ENCODE results near the gene TP53AIP1.
A peak's percentile ranks its signal among the peaks of the same experiment; 100 is the strongest.

The TP53AIP1 gene

GRCh38 chr11:128941573-128942271 lies 949 bp downstream of the TP53AIP1 start:
- DNase-seq = no peak

GRCh38 chr11:128941110-128941509 lies 1.6 kb downstream of the TP53AIP1 start:
- no peak for DNase-seq

- no peak for DNase-seq
Measured at GRCh38 chr11:128940603-128941002, 2.1 kb downstream of the TP53AIP1 start.

GRCh38 chr11:128940156-128940555 lies 2.5 kb downstream of the TP53AIP1 start:
- DNase-seq = no peak

- DNase-seq = no peak
Measured at GRCh38 chr11:128939591-128939990, 3.1 kb downstream of the TP53AIP1 start.

- no peak for DNase-seq
Measured at GRCh38 chr11:128938156-128938885, 4.3 kb downstream of the TP53AIP1 start.

- DNase-seq = no peak
Measured at GRCh38 chr11:128937480-128937879, 5.2 kb downstream of the TP53AIP1 start.

- DNase-seq = no peak
Measured at GRCh38 chr11:128936606-128937251, 5.9 kb downstream of the TP53AIP1 start.

- DNase-seq = no peak
Measured at GRCh38 chr11:128934926-128935325, 7.7 kb downstream of the TP53AIP1 start.

GRCh38 chr11:128934351-128934750 lies 8.3 kb downstream of the TP53AIP1 start:
- no peak for DNase-seq

GRCh38 chr11:128933481-128934178 lies 9.0 kb downstream of the TP53AIP1 start:
- no peak for DNase-seq

- DNase-seq = no peak
Measured at GRCh38 chr11:128931668-128932067, 11.0 kb downstream of the TP53AIP1 start.

- DNase-seq = no peak
Measured at GRCh38 chr11:128931066-128931465, 11.6 kb downstream of the TP53AIP1 start.

- DNase-seq = no peak
Measured at GRCh38 chr11:128929991-128930390, 12.7 kb downstream of the TP53AIP1 start.

- no peak for DNase-seq
Measured at GRCh38 chr11:128929468-128929867, 13.2 kb downstream of the TP53AIP1 start.

GRCh38 chr11:128928400-128928799 lies 14.3 kb downstream of the TP53AIP1 start:
- peak; percentile 9 for DNase-seq

- DNase-seq = no peak
Measured at GRCh38 chr11:128927683-128928336, 14.9 kb downstream of the TP53AIP1 start.

GRCh38 chr11:128927108-128927461 lies 15.6 kb downstream of the TP53AIP1 start:
- DNase-seq = no peak

- no peak for DNase-seq
Measured at GRCh38 chr11:128926437-128927107, 16.1 kb downstream of the TP53AIP1 start.

- DNase-seq = no peak
Measured at GRCh38 chr11:128926000-128926399, 16.7 kb downstream of the TP53AIP1 start.

GRCh38 chr11:128925250-128925600 lies 17.4 kb downstream of the TP53AIP1 start:
- DNase-seq = no peak

GRCh38 chr11:128924510-128925249 lies 18.0 kb downstream of the TP53AIP1 start:
- DNase-seq = no peak

All from CD4-positive, alpha-beta T cell treated with Interleukin-12 subunit alpha and Interleukin-12 subunit beta, for 1 hour (primary cell).